Measurements from ENCODE around the gene SOBP.

The SOBP gene

GRCh38 chr6:107624541-107624940, 134.6 kb downstream of the SOBP start:
- no peak for DNase-seq

- DNase-seq: no peak
Measured at GRCh38 chr6:107625264-107625663, 135.3 kb downstream of the SOBP start.

GRCh38 chr6:107626645-107627044, 136.7 kb downstream of the SOBP start:
- no peak for DNase-seq

GRCh38 chr6:107627969-107628368, 138.1 kb downstream of the SOBP start:
- no peak for DNase-seq

GRCh38 chr6:107628878-107629277, 139.0 kb downstream of the SOBP start:
- DNase-seq: no peak

- DNase-seq: no peak
Measured at GRCh38 chr6:107629548-107630129, 139.7 kb downstream of the SOBP start.

- DNase-seq: no peak
Measured at GRCh38 chr6:107630348-107630977, 140.5 kb downstream of the SOBP start.

- no peak for DNase-seq
Measured at GRCh38 chr6:107632381-107633136, 142.6 kb downstream of the SOBP start.

GRCh38 chr6:107633680-107634323, 143.9 kb downstream of the SOBP start:
- no peak for DNase-seq

- DNase-seq: no peak
Measured at GRCh38 chr6:107634324-107635056, 144.6 kb downstream of the SOBP start.

GRCh38 chr6:107635057-107635515, 145.2 kb downstream of the SOBP start:
- DNase-seq: no peak

- DNase-seq: no peak
Measured at GRCh38 chr6:107636486-107636885, 146.6 kb downstream of the SOBP start.

GRCh38 chr6:107637316-107638315, 147.7 kb downstream of the SOBP start:
- DNase-seq: no peak

GRCh38 chr6:107638493-107638892, 148.6 kb downstream of the SOBP start:
- no peak for DNase-seq

- no peak for DNase-seq
Measured at GRCh38 chr6:107639511-107639910, 149.6 kb downstream of the SOBP start.

GRCh38 chr6:107641071-107641470, 151.2 kb downstream of the SOBP start:
- DNase-seq: no peak

GRCh38 chr6:107641500-107641941, 151.6 kb downstream of the SOBP start:
- no peak for DNase-seq

GRCh38 chr6:107642095-107642860, 152.4 kb downstream of the SOBP start:
- no peak for DNase-seq

GRCh38 chr6:107642861-107643328, 153.0 kb downstream of the SOBP start:
- no peak for DNase-seq

- no peak for DNase-seq
Measured at GRCh38 chr6:107644513-107644912, 154.6 kb downstream of the SOBP start.

GRCh38 chr6:107645740-107646139, 155.8 kb downstream of the SOBP start:
- no peak for DNase-seq
